Upper lobe of right lung (tissue), 1 donor: ENCODE results near the gene CNTNAP2. TPM values are rescaled to one million over a fixed set of nuclear protein-coding genes. Genes with fewer than 3 reads are reported as not detected.

Experiments
- ATAC-seq: fragments of 200-7000 bp; cut with Tn5 transposase; one replicate; pipeline ENCODE4 v1.9.1; 2020; ENCODE audit warnings: mild to moderate bottlenecking, moderate library complexity
- DNase-seq: peaks from one replicate; pipeline ENCODE4 v3.0.0-alpha.2; 2020
- H3K27ac ChIP-seq: fragments of 200-600 bp; one replicate; pipeline ENCODE4 v1.8.0; 2022
- H3K27me3 ChIP-seq: fragments of 200-600 bp; one replicate; pipeline ENCODE4 v1.8.0; 2022; ENCODE audit warnings: mild to moderate bottlenecking
- H3K36me3 ChIP-seq: fragments of 200-600 bp; one replicate; pipeline ENCODE4 v1.8.0; 2022
- H3K4me1 ChIP-seq: fragments of 200-600 bp; one replicate; pipeline ENCODE4 v1.8.0; 2022
- H3K4me3 ChIP-seq: fragments of 200-600 bp; one replicate; pipeline ENCODE4 v1.8.0; 2022; ENCODE audit warnings: mild to moderate bottlenecking
- H3K9me3 ChIP-seq: fragments of 200-600 bp; one replicate; pipeline ENCODE4 v1.8.0; 2022
- CTCF ChIP-seq: fragments of 200-600 bp; IDR thresholded peaks from one replicate; pipeline ENCODE4 v1.8.0; 2022; ENCODE audit warnings: antibody characterized with exemption
- intact Hi-C: fragments of 100-400 bp; cut with DNase I; formaldehyde crosslinking; loops from one replicate; pipeline ENCODE4 v1.11.0; 2022
- total RNA-seq: library from RNA; stranded (reverse); fragmentation: NEBNext Ultra II Directional; extraction: Animal tissue kit (Norgen Biotek cat#: 25700); gene quantifications from one replicate; pipeline ENCODE4 v1.2.1, GENCODE V29; 2021
- donor health status: DM: no; HTN: yes; CAD: no; lungs with severe emphysema.

CNTNAP2 gene
- total RNA-seq, 1 donor from 2014 or later, result 0.41 TPM

DNA sequence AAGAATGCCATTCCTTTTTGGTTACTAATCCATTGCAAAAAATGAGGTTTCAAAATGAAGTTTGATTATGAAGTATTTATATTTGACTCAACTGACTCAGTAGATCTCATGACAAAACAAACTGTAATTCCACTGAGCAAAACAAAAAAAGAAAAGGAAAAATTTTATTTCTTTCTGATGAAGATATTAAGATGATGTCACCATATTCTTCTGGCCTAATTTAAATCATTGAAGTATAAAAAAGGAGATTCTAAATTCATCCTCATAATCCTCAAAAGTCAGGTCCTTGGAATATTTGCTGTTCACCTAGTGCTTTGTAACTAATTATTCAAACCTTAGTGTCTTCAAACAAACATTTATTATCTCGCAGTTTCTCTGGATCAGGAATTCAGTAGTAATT lies 1183.7 kb downstream of the CNTNAP2 start:
- intact Hi-C loops, result no loop called here
- H3K9me3 ChIP-seq, result no peaks in the 10 kb centered on the region
- no peak for TF ChIP-seq CTCF
- H3K36me3 ChIP-seq, result no peaks in the 10 kb centered on the region
- H3K27ac ChIP-seq, result no peak overlapping the region
- H3K4me3 ChIP-seq, result no peak overlapping the region
- ATAC-seq, result no peak
- no peaks in the 10 kb centered on the region for H3K27me3 ChIP-seq
- DNase-seq, result no peak
- H3K4me1 ChIP-seq, result no peaks in the 10 kb centered on the region

DNA sequence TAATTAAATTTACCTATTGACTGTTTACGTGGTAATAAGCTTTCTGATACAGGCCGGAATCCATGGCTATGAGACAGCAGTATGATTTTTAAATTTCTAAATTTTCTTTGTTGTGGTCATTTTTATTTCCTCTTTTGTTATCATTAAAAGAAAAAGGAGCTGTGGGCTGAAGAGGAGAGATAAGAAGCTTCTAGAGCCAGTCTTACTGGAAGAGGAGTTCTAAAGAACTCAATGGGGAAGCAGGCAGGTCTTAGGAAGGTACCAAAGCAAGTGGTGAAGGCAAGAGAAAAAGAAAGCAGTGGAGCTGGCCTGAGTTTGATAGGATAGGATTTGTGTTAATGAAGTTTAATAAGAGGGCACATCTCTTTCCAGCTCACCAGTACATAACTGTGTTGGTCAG lies 1187.8 kb downstream of the CNTNAP2 start:
- H3K9me3 ChIP-seq, result no peaks in the 10 kb centered on the region
- no peak for DNase-seq
- H3K36me3 ChIP-seq, result no peaks in the 10 kb centered on the region
- H3K4me3 ChIP-seq, result no peak overlapping the region
- intact Hi-C loops, result no loop called here
- no peak overlapping the region for H3K27ac ChIP-seq
- H3K27me3 ChIP-seq, result no peaks in the 10 kb centered on the region
- ATAC-seq, result no peak
- H3K4me1 ChIP-seq, result no peaks in the 10 kb centered on the region
- no peak for TF ChIP-seq CTCF

DNA sequence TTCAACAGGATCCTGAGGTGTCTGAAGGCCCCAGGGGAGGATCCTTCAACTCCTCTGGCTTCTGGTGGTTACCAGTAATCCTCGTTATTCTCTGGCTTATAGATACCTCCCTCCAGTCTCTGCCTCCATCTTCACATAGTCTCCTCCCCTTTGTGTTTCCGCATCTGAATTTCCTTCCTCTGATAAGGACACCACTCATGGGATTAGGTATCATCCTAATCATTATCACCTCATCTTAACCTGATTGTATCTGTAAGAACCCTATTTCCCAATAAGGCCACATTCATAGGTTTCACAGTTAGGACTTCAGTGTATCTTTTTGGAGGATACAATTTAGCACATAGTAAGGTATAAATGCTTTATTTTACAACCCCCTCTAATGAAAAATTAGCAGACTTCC lies 1189.2 kb downstream of the CNTNAP2 start:
- Histone ChIP-seq H3K4me1 (no peaks in the 10 kb centered on the region), H3K27ac (no peak overlapping the region), H3K36me3 (no peaks in the 10 kb centered on the region), H3K9me3 (no peaks in the 10 kb centered on the region), H3K27me3 (no peaks in the 10 kb centered on the region), H3K4me3 (no peak overlapping the region)
- ATAC-seq, result no peak
- DNase-seq, result no peak
- TF ChIP-seq CTCF, result no peak
- intact Hi-C loops, result no loop called here

DNA sequence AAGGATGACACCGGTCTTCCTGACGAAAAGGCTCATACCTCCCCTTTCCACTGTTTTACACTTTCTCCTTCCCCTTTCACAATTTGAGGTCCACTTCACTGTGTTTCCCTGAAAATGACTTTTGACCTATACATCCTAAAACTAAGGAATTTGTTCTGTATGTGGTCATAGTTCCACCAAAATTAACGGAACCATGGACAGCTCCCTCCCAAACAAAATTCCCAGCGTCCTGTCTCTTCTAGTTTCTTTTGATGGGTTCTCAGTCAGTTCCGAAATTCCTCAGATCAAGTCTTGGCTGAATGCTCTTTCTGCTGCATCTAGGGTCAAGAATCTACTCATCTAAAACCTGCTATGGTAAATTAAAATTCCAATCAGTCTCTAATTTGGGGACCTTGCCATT lies 1191.9 kb downstream of the CNTNAP2 start:
- ATAC-seq (no peak), DNase-seq (no peak)
- no peaks in the 10 kb centered on the region for H3K36me3 ChIP-seq
- H3K27me3 ChIP-seq, result no peaks in the 10 kb centered on the region
- intact Hi-C loops, result no loop called here
- no peak overlapping the region for H3K27ac ChIP-seq
- no peaks in the 10 kb centered on the region for H3K9me3 ChIP-seq
- no peak overlapping the region for H3K4me3 ChIP-seq
- no peaks in the 10 kb centered on the region for H3K4me1 ChIP-seq
- TF ChIP-seq CTCF, result no peak

GRCh38 chr7:147311336-147311735 lies 1194.7 kb downstream of the CNTNAP2 start:
- H3K4me1 ChIP-seq, result no peaks in the 10 kb centered on the region
- no peaks in the 10 kb centered on the region for H3K9me3 ChIP-seq
- no peak for TF ChIP-seq CTCF
- no peak overlapping the region for H3K27ac ChIP-seq
- no peaks in the 10 kb centered on the region for H3K27me3 ChIP-seq
- DNase-seq (no peak), ATAC-seq (no peak)
- H3K36me3 ChIP-seq, result no peaks in the 10 kb centered on the region
- no peak overlapping the region for H3K4me3 ChIP-seq
- intact Hi-C loops, result no loop called here

DNA sequence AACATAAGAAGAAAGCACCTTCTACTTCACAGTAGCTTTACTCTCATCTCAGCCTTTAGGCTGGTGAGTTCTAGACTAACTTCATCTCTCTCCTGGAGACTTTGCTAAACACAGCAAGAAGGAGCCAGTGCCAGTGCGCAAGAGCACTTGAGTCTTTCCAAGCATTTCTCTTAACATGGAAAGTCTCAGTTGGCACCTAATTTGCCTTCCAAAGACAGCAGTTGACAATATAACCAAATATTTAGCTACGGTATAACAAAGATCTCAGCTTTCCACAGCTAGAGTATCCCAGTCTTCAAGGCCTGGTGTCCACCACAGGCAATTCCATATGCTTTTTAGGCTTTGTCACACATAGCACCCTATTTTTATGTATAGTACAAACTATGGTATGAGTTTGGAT lies 1204.9 kb downstream of the CNTNAP2 start:
- Histone ChIP-seq H3K36me3 (no peaks in the 10 kb centered on the region), H3K4me3 (no peak overlapping the region), H3K4me1 (no peaks in the 10 kb centered on the region), H3K27ac (no peak overlapping the region), H3K9me3 (no peaks in the 10 kb centered on the region), H3K27me3 (no peaks in the 10 kb centered on the region)
- TF ChIP-seq CTCF, result no peak
- no peak for ATAC-seq
- intact Hi-C loops, result no loop called here
- no peak for DNase-seq
